Measurements from ENCODE around the gene TRERF1.

GRCh38 chr6:42350911-42351310, 100.8 kb downstream of the TRERF1 start:
- TF ChIP-seq CTCF (IDR thresholded peaks at IDR 0.05) = no peak
- no peak for TF ChIP-seq EZH2phosphoT487 (IDR thresholded peaks at IDR 0.05)
